ENCODE measurements around the gene TAPBP. TPM values are rescaled to one million over a fixed set of nuclear protein-coding genes. Genes with fewer than 3 reads are reported as not detected.
"Not testable (repeated sequence)": the region's sequence is repeated elsewhere in the genome, so short reads cannot be mapped to it uniquely, and the experiment has no call there.

Gene TAPBP
- total RNA-seq, 1 experiment from 2014 or later: 28.2 TPM

- peaks cover 35 to 49% of the 10 kb centered on the region in 2 experiments for H3K4me1 Mint-ChIP-seq
- Histone ChIP-seq H3K56ac (ENCODE audit: insufficient read length, low read depth, low read length) (no peak overlapping the region), H2BK120ac (ENCODE audit: low read depth, low read length, poor library complexity, severe bottlenecking) (no peak overlapping the region), H4K91ac (ENCODE audit: insufficient read length, low read depth, low read length) (no peak overlapping the region), H4K8ac (replicated peaks; ENCODE audit: insufficient read length, low read depth, low read length) (no peak overlapping the region), H3K9me3 (ENCODE audit: control insufficient read depth, low read depth, low read length) (no peaks in the 10 kb centered on the region), H3K27me3 (ENCODE audit: insufficient read depth, low read length) (no peaks in the 10 kb centered on the region), H2AK5ac (ENCODE audit: insufficient read length, low read length) (no peak overlapping the region), H3K23ac (ENCODE audit: insufficient read length, low read depth, low read length) (no peak overlapping the region), H3K9ac (ENCODE audit: extremely low read depth, insufficient read length, low read length) (no peak overlapping the region), H3K79me2 (ENCODE audit: insufficient read depth, low read length) (no peaks in the 10 kb centered on the region), H4K20me1 (ENCODE audit: control insufficient read depth, insufficient read depth, insufficient read length) (no peaks in the 10 kb centered on the region), H2BK12ac (ENCODE audit: insufficient read length, low read depth, low read length) (no peak overlapping the region), H3K4me2 (ENCODE audit: insufficient read depth, insufficient read length, low read length) (no peak overlapping the region), H3K4me1 (ENCODE audit: insufficient read depth, low read length) (peaks cover 2% of the 10 kb centered on the region; the same call in 1 of the 2 replicates), H2BK5ac (ENCODE audit: insufficient read length, low read length) (no peak overlapping the region), H3K23me2 (ENCODE audit: insufficient read length, low read depth, low read length, poor library complexity, severe bottlenecking) (no peaks in the 10 kb centered on the region), H3K79me1 (ENCODE audit: insufficient read depth, low read depth, low read length, poor library complexity, severe bottlenecking) (no peaks in the 10 kb centered on the region), H2BK20ac (ENCODE audit: low read depth, low read length, poor library complexity, severe bottlenecking) (no peak overlapping the region), H2AFZ (ENCODE audit: low read length) (no peak overlapping the region), H3T11ph (ENCODE audit: low read length) (no peak overlapping the region), H3K27ac (ENCODE audit: insufficient read length, low read depth, low read length) (no peak overlapping the region), H3K14ac (ENCODE audit: insufficient read depth, low read length) (no peak overlapping the region), H3K18ac (ENCODE audit: insufficient read length, low read depth, low read length) (no peak overlapping the region), H3K4ac (ENCODE audit: low read depth, low read length) (no peak overlapping the region), H4K5ac (ENCODE audit: insufficient read length, low read depth, low read length) (no peak overlapping the region), H2BK15ac (ENCODE audit: low read depth, low read length) (no peak overlapping the region)
- no peaks in the 10 kb centered on the region for H3K36me3 Mint-ChIP-seq (ENCODE audit: insufficient read depth in 1 of 3, low read depth in 3 of 3)
- no peaks in the 10 kb centered on the region; a peak in 1 of 5 replicates for H3K9me3 Mint-ChIP-seq
- no peak for TF ChIP-seq CTCF (conservative IDR thresholded peaks at IDR 0.05)
- H3K27me3 Mint-ChIP-seq (ENCODE audit: low read depth): peaks cover 2% of the 10 kb centered on the region; the same call in 1 of the 2 replicates
- no peak for DNase-seq
- no peak overlapping the region for H3K4me3 Mint-ChIP-seq
- H3K27ac Mint-ChIP-seq: no peak overlapping the region
These were observed 45.5 kb upstream of the TAPBP start for GRCh38 chr6:33359331-33359730.

- H3T11ph ChIP-seq (ENCODE audit: low read length); H4K91ac ChIP-seq (ENCODE audit: insufficient read length, low read depth, low read length); H3K18ac ChIP-seq (ENCODE audit: insufficient read length, low read depth, low read length); H2BK120ac ChIP-seq (ENCODE audit: low read depth, low read length, poor library complexity, severe bottlenecking); H3K4me1 ChIP-seq (ENCODE audit: insufficient read depth, low read length); H2AFZ ChIP-seq (ENCODE audit: low read length); DNase-seq; H2BK5ac ChIP-seq (ENCODE audit: insufficient read length, low read length); H3K27me3 Mint-ChIP-seq (ENCODE audit: low read depth); H3K36me3 Mint-ChIP-seq (ENCODE audit: insufficient read depth in 1 of 3, low read depth in 3 of 3); H3K9ac ChIP-seq (ENCODE audit: extremely low read depth, insufficient read length, low read length); H4K8ac ChIP-seq (replicated peaks; ENCODE audit: insufficient read length, low read depth, low read length); H2BK15ac ChIP-seq (ENCODE audit: low read depth, low read length); H3K4me2 ChIP-seq (ENCODE audit: insufficient read depth, insufficient read length, low read length); H3K79me2 ChIP-seq (ENCODE audit: insufficient read depth, low read length); H3K79me1 ChIP-seq (ENCODE audit: insufficient read depth, low read depth, low read length, poor library complexity, severe bottlenecking); H3K9me3 ChIP-seq (ENCODE audit: control insufficient read depth, low read depth, low read length); H3K27me3 ChIP-seq (ENCODE audit: insufficient read depth, low read length); H2AK5ac ChIP-seq (ENCODE audit: insufficient read length, low read length); H3K4ac ChIP-seq (ENCODE audit: low read depth, low read length); H3K56ac ChIP-seq (ENCODE audit: insufficient read length, low read depth, low read length); H3K9me3 Mint-ChIP-seq; H2BK20ac ChIP-seq (ENCODE audit: low read depth, low read length, poor library complexity, severe bottlenecking); H4K20me1 ChIP-seq (ENCODE audit: control insufficient read depth, insufficient read depth, insufficient read length); H2BK12ac ChIP-seq (ENCODE audit: insufficient read length, low read depth, low read length); H3K23ac ChIP-seq (ENCODE audit: insufficient read length, low read depth, low read length); H3K14ac ChIP-seq (ENCODE audit: insufficient read depth, low read length); H3K4me3 Mint-ChIP-seq; H4K5ac ChIP-seq (ENCODE audit: insufficient read length, low read depth, low read length); H3K23me2 ChIP-seq (ENCODE audit: insufficient read length, low read depth, low read length, poor library complexity, severe bottlenecking); H3K27ac ChIP-seq (ENCODE audit: insufficient read length, low read depth, low read length): not testable (repeated sequence)
- H3K27ac Mint-ChIP-seq: peak overlapping the region in 2 of 3 experiments; percentile 48 to 61; a peak in 4 of 7 replicates
- no CpG with 5 or more reads among the region's 13 CpGs for WGBS (ENCODE audit: extremely low coverage, insufficient read length, low lambda C conversion rate)
- H3K4me1 Mint-ChIP-seq: peaks cover 29 to 37% of the 10 kb centered on the region in 2 experiments
These were observed 43.4 kb upstream of the TAPBP start for GRCh38 chr6:33357160-33357871.

Measured in H9 (cell line).